Spleen (tissue), 11 donors: ENCODE data around the gene KCNJ10. TPM values are rescaled to one million over a fixed set of nuclear protein-coding genes. Genes with fewer than 3 reads are reported as not detected.
A peak's percentile ranks its signal among the peaks of the same experiment; 100 is the strongest.

Experiments
- DNase-seq: peaks from one replicate; pipeline ENCODE4 v3.0.0-alpha.2; 2020
- H3K27ac ChIP-seq, 8 donors: fragments of 200-600 bp; sonication (generic) in 7 of 8; 1 replicate in 4 of 8; 2 replicates in 4 of 8; pipeline versions ENCODE4 v1.5.0 to v1.8.0; 2016 to 2021; ENCODE audit warnings: inconsistent platforms in 4 of 8, mild to moderate bottlenecking in 4 of 8, moderate library complexity in 1 of 8
- H3K27me3 ChIP-seq, 7 donors: fragments of 200-600 bp; sonication (generic) in 6 of 7; replicated peaks in 1 of 7; 1 replicate in 4 of 7; 2 replicates in 3 of 7; pipeline versions ENCODE4 v1.5.0 to v1.8.0; 2016 to 2021; ENCODE audit warnings: inconsistent platforms in 3 of 7, mild to moderate bottlenecking in 1 of 7
- H3K36me3 ChIP-seq, 6 donors: fragments of 200-600 bp; sonication (generic) in 5 of 6; 1 replicate in 4 of 6; 2 replicates in 2 of 6; pipeline versions ENCODE4 v1.5.0 to v1.8.0; 2016 to 2021; ENCODE audit warnings: inconsistent platforms in 2 of 6
- H3K4me1 ChIP-seq, 6 donors: fragments of 200-600 bp; sonication (generic) in 5 of 6; 1 replicate in 3 of 6; 2 replicates in 3 of 6; pipeline versions ENCODE4 v1.5.0 to v1.8.0; 2016 to 2021; ENCODE audit warnings: inconsistent platforms in 3 of 6
- H3K4me3 ChIP-seq, 8 donors: fragments of 200-600 bp; sonication (generic) in 7 of 8; 1 replicate in 4 of 8; 2 replicates in 4 of 8; pipeline versions ENCODE4 v1.5.0 to v1.8.0; 2016 to 2021; ENCODE audit warnings: inconsistent platforms in 4 of 8, mild to moderate bottlenecking in 4 of 8, moderate library complexity in 2 of 8
- H3K9me3 ChIP-seq, 8 donors: fragments of 200-600 bp; sonication (generic) in 7 of 8; 1 replicate in 4 of 8; 2 replicates in 4 of 8; pipeline versions ENCODE4 v1.5.0 to v1.8.0; 2016 to 2021; ENCODE audit warnings: inconsistent platforms in 4 of 8
- POLR2A ChIP-seq, 3 donors: fragments of 450-650 bp; IDR thresholded peaks; one replicate each; pipeline ENCODE4 v1.5.1; 2017; ENCODE audit warnings: antibody characterized with exemption in 3 of 3, mild to moderate bottlenecking in 1 of 3
- POLR2AphosphoS5 ChIP-seq, 3 donors: sonication (generic); formaldehyde crosslinking; IDR thresholded peaks; one replicate each; pipeline ENCODE4 v1.5.1; 2017; ENCODE audit warnings: antibody characterized with exemption in 3 of 3
- WGBS, 5 donors: extraction: QIAGEN DNeasy Blood & Tissue Kit in 3 of 5; methylation state at CpG; one replicate each; pipeline versions ENCODE4 v1.1.5 to v1.1.7; 2013 to 2018; 5-methylcytosine and 5-hydroxymethylcytosine counted together
- intact Hi-C: fragments of 100-400 bp; cut with DNase I; formaldehyde crosslinking; loops from one replicate; pipeline ENCODE4 v1.15.0; 2023; ENCODE audit warnings: low total_unique reads
- polyA plus RNA-seq, 3 donors: library from polyadenylated mRNA; stranded (reverse); fragments of 200-250 nt; gene quantifications; one replicate each; pipeline ENCODE4 v1.2.1, GENCODE V29; 2013
- total RNA-seq, 7 donors: library from RNA; depleted of rRNA in 3 of 7; stranded (reverse); fragments of >200 nt in 3 of 7; fragmentation: NEBNext Ultra II Directional in 4 of 7; extraction: Animal tissue kit (Norgen Biotek cat#: 25700) in 4 of 7; gene quantifications; one replicate each; pipeline versions ENCODE4 v1.1.0 to v1.2.1, GENCODE V29; 2016 to 2021
- TF ChIP-seq, protein P1 (sequence below), 11 experiments: fragments of 200-600 bp in 7 of 11; fragments of 450-650 bp in 4 of 11; sonication (generic) in 4 of 11; IDR thresholded peaks in 8 of 11; conservative IDR thresholded peaks in 3 of 11; 1 replicate in 7 of 11; 2 replicates in 4 of 11; pipeline versions ENCODE4 v1.4.0 to v1.8.0; 2016 to 2021; ENCODE audit warnings: antibody characterized with exemption in 11 of 11, inconsistent platforms in 4 of 11, mild to moderate bottlenecking in 1 of 11
- donor health status: healthy with polysubstance abuse.
- donor health status: DM: no; HTN: no; CAD: no; lungs with moderate emphysema.
- donor health status: DM: no; HTN: no; CAD: no.
- donor health status: Bipolar disorder and iron deficiency.
- donor health status: healthy.
- donor health status: DM: no; HTN: no; CAD: no.
- donor health status: DM: yes; HTN: yes; CAD: no.

Gene KCNJ10
- total and polyA plus RNA-seq, 10 donors, result 3.7 to 30.8 (median 14.2) TPM

DNA sequence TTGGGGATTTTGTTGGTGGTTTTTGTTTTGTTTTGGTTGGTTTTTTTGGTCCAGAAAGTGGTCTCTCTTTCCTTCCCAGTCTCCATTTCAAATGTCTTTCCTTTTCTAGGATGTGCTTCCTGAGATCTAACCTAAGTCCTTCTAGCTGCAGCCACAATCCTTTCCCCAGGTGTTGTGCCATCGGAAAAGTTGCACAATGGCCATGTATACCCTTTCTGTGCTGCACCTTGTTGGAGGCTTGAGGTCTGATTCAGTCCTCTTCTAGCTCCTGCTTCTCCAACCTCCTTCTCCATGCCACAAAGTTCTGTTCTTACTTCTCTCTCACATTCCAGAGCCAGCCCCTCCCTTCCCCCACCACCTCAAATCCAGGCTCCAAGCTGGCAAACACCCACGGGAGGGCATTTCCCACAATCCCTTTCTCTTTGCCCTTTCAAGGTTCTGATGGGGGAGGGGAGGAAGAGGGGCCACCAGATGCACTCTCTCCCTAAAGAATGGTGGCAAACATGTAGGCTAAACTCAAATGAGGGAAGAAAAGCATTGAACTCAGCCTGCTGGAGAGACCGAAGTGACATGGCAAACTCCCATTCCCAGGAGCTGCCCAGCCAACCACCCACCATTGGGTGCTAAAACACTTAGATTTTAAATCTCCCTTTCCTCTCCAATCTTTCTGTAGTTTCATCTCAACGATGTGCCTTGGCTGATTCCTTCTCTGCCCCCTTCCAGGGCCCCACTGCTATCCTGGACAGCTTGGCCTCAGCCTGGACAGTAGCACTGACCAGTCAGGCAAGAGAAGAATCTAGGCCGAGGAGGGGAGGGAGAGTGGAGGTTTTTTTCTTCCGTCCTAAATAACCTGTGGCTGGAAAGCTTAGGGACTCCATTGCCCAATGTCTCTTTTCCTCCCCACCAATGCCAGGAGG, 2.9 kb downstream of the KCNJ10 start:
- TF ChIP-seq POLR2A (IDR thresholded peaks at IDR 0.05) (no peak), POLR2AphosphoS5 (IDR thresholded peaks at IDR 0.05) (no peak)
- TF ChIP-seq, protein P1, sequence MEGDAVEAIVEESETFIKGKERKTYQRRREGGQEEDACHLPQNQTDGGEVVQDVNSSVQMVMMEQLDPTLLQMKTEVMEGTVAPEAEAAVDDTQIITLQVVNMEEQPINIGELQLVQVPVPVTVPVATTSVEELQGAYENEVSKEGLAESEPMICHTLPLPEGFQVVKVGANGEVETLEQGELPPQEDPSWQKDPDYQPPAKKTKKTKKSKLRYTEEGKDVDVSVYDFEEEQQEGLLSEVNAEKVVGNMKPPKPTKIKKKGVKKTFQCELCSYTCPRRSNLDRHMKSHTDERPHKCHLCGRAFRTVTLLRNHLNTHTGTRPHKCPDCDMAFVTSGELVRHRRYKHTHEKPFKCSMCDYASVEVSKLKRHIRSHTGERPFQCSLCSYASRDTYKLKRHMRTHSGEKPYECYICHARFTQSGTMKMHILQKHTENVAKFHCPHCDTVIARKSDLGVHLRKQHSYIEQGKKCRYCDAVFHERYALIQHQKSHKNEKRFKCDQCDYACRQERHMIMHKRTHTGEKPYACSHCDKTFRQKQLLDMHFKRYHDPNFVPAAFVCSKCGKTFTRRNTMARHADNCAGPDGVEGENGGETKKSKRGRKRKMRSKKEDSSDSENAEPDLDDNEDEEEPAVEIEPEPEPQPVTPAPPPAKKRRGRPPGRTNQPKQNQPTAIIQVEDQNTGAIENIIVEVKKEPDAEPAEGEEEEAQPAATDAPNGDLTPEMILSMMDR (IDR thresholded peaks at IDR 0.05 in 8 of 11, conservative IDR thresholded peaks at IDR 0.05 in 3 of 11), result no peak
- no peak for DNase-seq
- intact Hi-C loops, result no loop called here
- 52 to 64% (median 60%) methylated on average over 6 of the region's 6 CpGs for WGBS, 5 donors
- no peaks in the 10 kb centered on the region for H3K9me3 ChIP-seq
- peaks cover 3 to 40% (median 14%) of the 10 kb centered on the region in 6 donors for H3K4me1 ChIP-seq
- peaks cover 0 to 39% (median 0%) of the 10 kb centered on the region in 7 donors for H3K27me3 ChIP-seq
- H3K4me3 ChIP-seq, result no peak overlapping the region
- H3K27ac ChIP-seq, result peak overlapping the region in 3 of 8 donors; percentile 23 to 41 (median 27)
- no peaks in the 10 kb centered on the region for H3K36me3 ChIP-seq

DNA sequence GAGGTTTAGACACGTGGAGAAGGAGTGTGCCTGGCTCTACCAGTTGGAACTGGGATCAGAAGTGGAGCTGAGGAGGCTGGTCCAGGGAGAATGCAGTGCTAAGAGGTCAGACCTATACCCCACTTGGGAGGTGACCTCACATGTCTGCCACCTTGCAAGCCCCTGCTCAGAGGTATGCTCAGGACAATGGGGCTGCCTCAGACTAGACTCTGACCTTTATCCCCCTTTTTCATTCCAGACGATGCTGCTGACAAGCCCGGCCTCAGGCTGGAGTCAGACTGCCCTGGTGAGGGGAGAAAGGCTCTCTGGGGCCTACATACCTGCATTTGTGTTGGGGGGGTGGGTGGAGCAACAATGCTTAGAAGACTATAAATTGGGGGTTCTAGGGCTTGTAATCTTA, 5.2 kb downstream of the KCNJ10 start:
- WGBS, 5 donors, result 69 to 82% (median 78%) methylated on average over 3 of the region's 3 CpGs
- TF ChIP-seq POLR2A (IDR thresholded peaks at IDR 0.05) (no peak), POLR2AphosphoS5 (IDR thresholded peaks at IDR 0.05) (no peak)
- TF ChIP-seq, protein P1 (IDR thresholded peaks at IDR 0.05 in 8 of 11, conservative IDR thresholded peaks at IDR 0.05 in 3 of 11), result no peak
- no peak overlapping the region for H3K27ac ChIP-seq

DNA sequence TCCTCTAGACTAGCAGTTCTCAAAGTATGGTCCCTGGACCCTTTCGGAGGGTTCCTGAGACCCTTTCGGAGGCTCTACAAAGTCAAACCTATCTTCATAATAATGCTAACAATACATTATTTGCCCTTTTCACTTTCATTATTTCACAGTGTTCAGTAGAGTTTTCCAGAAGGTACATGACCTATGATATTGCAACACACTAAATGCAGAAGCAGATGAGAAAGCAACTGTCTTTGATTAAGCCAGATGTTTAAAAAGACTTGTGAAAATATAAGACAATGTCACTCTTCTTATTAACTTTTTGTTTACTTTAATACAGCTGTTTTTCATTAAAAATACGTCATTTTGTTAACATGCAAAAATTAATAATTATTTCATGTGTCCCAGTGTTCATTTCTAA, 5.8 kb downstream of the KCNJ10 start:
- intact Hi-C loops, result no loop called here
- Histone ChIP-seq H3K9me3 (no peaks in the 10 kb centered on the region), H3K36me3 (no peaks in the 10 kb centered on the region), H3K27ac (no peak overlapping the region), H3K4me1 (peaks cover 0 to 15% (median 0%) of the 10 kb centered on the region in 6 donors), H3K4me3 (no peak overlapping the region), H3K27me3 (peaks cover 0 to 30% (median 0%) of the 10 kb centered on the region in 7 donors)
- WGBS, 5 donors, result 78 to 91% (median 88%) methylated on average over 3 of the region's 3 CpGs
- DNase-seq, result no peak
- TF ChIP-seq POLR2A (IDR thresholded peaks at IDR 0.05) (no peak), POLR2AphosphoS5 (IDR thresholded peaks at IDR 0.05) (no peak)
- TF ChIP-seq, protein P1 (IDR thresholded peaks at IDR 0.05 in 8 of 11, conservative IDR thresholded peaks at IDR 0.05 in 3 of 11), result no peak

More for the DNA sequence above, 5.2 kb downstream of the KCNJ10 start:
- no peak for DNase-seq
- Histone ChIP-seq H3K27me3 (peaks cover 0 to 36% (median 0%) of the 10 kb centered on the region in 7 donors), H3K4me3 (no peak overlapping the region), H3K36me3 (no peaks in the 10 kb centered on the region), H3K4me1 (peaks cover 0 to 19% (median 2%) of the 10 kb centered on the region in 6 donors), H3K9me3 (no peaks in the 10 kb centered on the region)
- intact Hi-C loops, result no loop called here

DNA sequence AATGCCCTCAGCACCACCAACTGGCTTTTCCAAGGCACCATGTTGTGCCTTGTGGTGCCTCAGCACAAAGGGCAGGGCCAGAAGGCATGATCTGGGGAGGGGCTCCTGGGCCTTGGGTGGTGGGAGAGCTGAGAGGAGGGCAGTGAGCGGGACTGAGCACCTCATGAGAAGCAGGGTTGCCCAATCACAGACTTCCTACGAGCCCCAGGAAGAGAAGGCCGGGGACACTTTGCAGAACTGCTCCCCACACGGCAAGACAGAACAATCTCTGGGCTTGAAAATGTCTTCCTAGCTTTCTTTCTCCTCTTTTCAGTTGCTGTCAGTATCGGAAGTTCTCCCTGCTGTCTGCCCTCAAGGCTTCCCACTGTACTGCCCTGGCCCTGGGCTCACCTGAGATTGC, 6.8 kb downstream of the KCNJ10 start:
- Histone ChIP-seq H3K27me3 (peaks cover 0 to 21% (median 0%) of the 10 kb centered on the region in 7 donors), H3K36me3 (no peaks in the 10 kb centered on the region), H3K27ac (peak overlapping the region in 2 of 8 donors; percentile 4 to 11), H3K9me3 (no peaks in the 10 kb centered on the region), H3K4me3 (no peak overlapping the region), H3K4me1 (peaks cover 0 to 10% (median 0%) of the 10 kb centered on the region in 6 donors)
- 61 to 97% (median 78%) methylated on average over 5 of the region's 5 CpGs for WGBS, 5 donors
- TF ChIP-seq POLR2AphosphoS5 (IDR thresholded peaks at IDR 0.05) (peak in 1 of 3 donors; percentile 17), POLR2A (IDR thresholded peaks at IDR 0.05) (no peak)
- TF ChIP-seq, protein P1 (IDR thresholded peaks at IDR 0.05 in 8 of 11, conservative IDR thresholded peaks at IDR 0.05 in 3 of 11), result no peak
- intact Hi-C loops, result no loop called here
- no peak for DNase-seq
